NCI-H2171 (cell line): ENCODE measurements around the gene IGF2BP2.

ENCODE experiments used
- DNase-seq: peaks from one replicate; lab custom pipeline; 2025; lab: John Stamatoyannopoulos, UW

The IGF2BP2 gene

DNA sequence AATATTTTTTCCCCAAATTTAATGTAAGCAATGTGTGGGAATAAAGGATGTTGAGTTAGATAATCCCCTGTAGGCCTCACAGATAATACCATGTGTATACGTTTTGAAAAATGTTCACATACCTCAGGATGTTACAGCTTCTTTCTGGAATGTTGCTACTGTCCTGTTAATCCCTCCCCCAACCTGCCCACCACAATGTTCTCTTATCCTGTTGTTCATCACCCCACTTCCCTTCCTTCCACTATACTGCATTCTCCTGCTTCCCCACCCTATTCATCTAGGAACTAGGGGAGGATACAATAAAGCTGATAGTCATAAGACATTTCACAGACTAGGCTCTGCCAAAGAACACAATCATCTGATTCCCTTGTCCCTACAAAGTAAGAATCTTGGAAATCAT is 92.1 kb downstream of the IGF2BP2 start:
- no peak for DNase-seq

DNA sequence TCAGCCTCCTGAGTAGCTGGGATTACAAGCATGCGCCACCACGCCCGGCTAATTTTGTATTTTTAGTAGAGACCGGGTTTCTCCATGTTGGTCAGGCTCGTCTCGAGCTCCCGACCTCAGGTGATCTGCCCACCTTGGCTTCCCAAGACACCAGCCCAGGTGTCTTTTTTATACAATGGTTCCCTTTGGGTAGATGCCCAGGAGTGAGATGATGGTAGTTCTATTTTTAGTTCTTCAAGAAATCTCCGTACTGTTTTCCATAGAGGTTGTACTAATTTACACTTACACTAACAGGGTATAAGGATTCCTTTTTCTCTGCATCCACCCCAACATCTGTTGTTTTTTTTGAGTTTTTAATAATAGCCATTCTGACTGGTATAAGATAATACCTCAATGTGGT is 94.3 kb downstream of the IGF2BP2 start:
- no peak for DNase-seq

GRCh38 chr3:185729337-185730055 is 95.3 kb downstream of the IGF2BP2 start:
- DNase-seq = no peak

DNA sequence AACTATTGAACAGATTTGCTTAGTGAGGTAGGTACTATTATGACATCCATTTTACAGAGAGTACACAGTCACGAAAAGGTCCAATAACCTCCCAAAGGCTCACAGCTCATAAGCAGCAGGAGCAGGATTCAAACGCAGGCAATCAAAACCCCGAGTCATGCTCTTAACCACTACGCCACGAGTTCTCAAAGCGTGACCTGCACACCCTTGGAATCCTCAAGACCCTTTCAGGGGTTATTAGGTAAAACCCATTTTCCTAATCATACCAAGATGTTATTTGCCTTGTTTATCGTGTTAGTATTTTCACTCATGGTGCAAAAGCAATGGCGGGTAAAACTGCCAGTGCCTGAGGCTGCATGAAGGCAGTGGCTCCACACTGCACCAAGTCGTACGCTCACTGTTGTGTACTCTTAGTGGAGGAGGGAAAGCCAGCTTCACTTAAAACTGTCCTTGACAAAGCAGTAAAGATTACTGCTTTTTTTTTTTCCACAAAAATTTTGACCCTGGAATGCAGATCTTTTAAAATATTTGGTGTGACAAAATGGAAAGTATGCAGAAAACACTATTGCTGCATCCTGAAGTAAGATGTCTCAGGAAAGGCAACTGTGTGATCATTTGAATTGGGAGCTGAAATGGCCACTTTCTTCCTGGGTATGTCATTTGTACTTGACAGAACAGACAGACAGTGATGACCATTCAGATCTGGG is 96.1 kb downstream of the IGF2BP2 start:
- DNase-seq = no peak

- no peak for DNase-seq
Measured at GRCh38 chr3:185727873-185728272, 97.0 kb downstream of the IGF2BP2 start.

- no peak for DNase-seq
Measured at GRCh38 chr3:185726254-185726967, 98.4 kb downstream of the IGF2BP2 start.

- DNase-seq = no peak
Measured at GRCh38 chr3:185724761-185725160, 100.1 kb downstream of the IGF2BP2 start.

DNA sequence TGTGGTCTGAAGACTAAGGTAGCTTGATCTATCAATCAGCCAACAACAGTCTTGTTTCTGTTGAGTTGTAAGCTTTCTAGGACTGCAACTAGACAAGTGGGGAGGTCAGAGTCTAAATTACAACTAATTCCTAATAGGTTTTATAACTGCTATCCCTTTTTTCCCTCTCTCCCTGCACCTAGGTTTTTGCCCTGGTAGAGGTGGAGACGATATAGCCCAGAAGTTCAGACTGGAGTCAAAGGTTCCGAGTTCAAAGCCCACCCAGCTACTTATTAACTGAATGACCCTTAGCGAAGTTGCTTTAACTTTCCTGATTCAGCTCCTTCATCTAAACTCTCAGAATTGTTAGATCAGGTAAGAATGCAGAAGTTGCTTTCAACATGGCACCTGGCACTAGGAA is 100.6 kb downstream of the IGF2BP2 start:
- DNase-seq = no peak

DNA sequence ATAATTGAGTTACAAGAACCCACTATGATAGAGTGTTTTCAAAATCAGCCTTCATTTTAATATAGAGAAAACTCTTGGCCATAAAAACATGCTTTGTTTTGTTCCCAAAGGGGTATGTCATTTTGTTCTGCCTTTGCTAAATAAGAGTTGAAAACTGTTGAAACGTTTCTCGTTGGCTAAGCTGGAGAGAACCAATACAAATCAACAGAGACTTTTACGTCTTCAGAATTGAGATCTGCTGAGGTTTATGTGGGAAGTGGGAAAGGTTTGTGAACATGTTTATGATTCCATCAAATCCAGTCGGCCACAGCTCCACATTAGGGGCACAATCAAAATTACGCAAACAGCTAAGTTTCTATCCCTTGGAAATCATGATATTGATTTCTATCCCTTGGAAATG is 102.0 kb downstream of the IGF2BP2 start:
- no peak for DNase-seq

GRCh38 chr3:185721970-185722369 is 102.9 kb downstream of the IGF2BP2 start:
- no peak for DNase-seq

- no peak for DNase-seq
Measured at GRCh38 chr3:185720326-185720725, 104.5 kb downstream of the IGF2BP2 start.

- DNase-seq = no peak
Measured at GRCh38 chr3:185718736-185719593, 105.9 kb downstream of the IGF2BP2 start.

DNA sequence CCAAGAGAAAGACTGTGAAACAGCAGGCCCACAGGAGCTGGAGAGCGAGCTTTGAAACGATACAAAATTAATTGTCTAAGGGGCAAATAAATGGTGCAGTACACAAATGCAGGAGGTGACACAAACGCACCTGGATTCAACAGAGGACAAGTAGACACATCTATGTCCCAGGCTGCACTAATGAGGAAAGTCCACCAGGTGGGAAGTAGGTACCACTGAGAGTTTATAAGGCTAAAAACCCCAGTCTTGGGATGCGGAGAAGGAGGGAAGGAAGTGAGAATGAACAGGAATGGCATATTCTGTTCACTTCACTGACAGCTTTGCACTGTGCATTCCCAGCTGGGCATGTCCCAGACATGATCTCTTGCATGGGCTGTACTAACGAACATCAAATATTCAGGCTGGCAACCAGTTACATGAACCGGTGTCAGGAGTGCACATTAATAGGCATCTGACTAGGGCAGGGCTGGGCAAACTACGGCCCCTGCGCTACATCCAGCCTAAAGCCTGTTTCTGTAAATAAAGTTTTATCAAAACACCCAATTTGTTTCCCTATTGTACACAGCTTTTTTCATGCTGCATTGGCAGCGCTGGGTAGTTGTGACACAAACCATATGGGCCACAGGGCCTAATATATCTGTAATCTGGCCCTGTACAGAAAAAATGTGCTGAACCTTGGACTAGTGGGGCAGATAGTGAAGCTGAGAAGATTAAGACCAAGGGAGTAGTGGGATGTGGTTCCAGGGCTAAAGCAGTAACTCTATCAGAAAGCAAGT is 107.0 kb downstream of the IGF2BP2 start:
- no peak for DNase-seq

DNA sequence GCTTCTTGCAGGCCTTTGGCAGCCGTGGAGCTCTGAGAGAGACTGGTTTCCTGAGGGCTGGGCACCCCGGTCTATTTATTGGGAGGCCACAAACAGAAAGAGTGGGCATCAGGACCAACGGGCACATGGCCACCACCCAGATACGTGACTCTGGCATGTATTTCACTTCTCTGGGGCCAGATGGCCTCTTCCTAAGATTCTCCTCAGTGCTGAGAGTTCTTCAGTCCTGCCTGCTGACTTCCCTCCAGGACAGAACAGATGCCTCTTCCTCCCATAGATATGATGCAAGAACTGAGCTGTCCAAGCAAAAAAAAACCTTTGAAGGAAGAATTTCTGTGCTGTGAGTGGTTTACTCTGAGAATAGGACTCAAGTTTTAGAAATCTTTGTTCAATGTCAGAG is 107.7 kb downstream of the IGF2BP2 start:
- no peak for DNase-seq

GRCh38 chr3:185716436-185717108 is 108.3 kb downstream of the IGF2BP2 start:
- no peak for DNase-seq

- DNase-seq = no peak
Measured at GRCh38 chr3:185715091-185715490, 109.8 kb downstream of the IGF2BP2 start.

DNA sequence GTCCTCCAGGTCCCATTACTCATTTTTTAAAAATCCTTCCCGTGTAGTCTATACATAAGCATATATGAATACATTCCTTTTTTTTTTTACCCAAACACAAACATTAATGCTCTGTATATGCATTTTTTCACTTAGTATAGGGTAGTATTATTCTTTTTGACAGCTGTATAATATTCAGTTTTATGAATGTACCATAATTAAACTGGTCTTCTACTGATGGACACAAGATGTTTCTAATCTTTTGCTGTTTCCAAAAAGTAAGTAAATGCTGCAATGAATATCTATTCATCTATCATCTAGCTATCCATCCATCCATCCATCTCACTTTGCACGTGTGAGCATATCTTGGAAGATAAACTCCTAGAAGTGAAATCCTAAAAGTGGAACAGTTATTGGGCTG is 110.8 kb downstream of the IGF2BP2 start:
- no peak for DNase-seq

GRCh38 chr3:185713015-185713414 is 111.8 kb downstream of the IGF2BP2 start:
- DNase-seq = no peak

- no peak for DNase-seq
Measured at GRCh38 chr3:185712337-185712736, 112.5 kb downstream of the IGF2BP2 start.

DNA sequence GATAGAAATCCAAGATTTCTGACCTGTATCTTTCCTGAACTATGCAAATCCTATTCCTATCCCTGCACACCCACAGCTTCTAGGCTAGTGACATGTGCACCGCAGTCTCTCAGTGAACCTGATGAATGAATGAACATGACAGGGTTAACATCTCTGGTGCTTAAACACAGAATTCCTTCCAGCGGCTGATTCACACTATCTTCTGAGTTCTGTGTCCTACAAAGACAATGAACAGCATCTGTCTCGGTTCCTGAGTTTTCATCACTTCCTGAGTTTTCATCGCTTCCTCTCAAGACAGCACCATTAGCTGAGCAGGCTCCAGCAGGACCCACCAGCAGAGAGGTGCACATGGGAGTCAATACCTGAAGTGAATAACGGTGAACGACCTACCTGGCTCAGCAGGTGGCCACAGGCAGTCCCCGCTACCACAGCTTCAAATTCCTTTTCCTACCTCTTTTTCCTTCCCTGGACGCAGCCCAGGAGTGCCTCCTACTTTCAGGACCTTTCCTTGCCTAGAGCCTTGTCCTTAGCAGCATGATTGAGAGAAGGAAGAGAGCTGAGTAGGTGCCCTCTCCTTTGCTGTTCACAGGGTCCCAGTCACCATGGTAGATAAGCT is 113.5 kb downstream of the IGF2BP2 start:
- no peak for DNase-seq
